GM21619 (cell line): ENCODE measurements around the gene FUZ.

Source experiments
- ATAC-seq: cut with Tn5 transposase; IDR thresholded peaks from one replicate; pipeline ENCODE4 v1.9.1; 2021; ENCODE audit not compliant: unreplicated experiment

The FUZ gene

GRCh38 chr19:49786376-49786820 lies 26.7 kb downstream of the FUZ start:
- ATAC-seq = no peak

GRCh38 chr19:49782515-49782914 lies 30.6 kb downstream of the FUZ start:
- no peak for ATAC-seq

GRCh38 chr19:49781394-49781793 lies 31.7 kb downstream of the FUZ start:
- ATAC-seq = no peak

GRCh38 chr19:49780861-49781260 lies 32.2 kb downstream of the FUZ start:
- no peak for ATAC-seq

- no peak for ATAC-seq
Observed at GRCh38 chr19:49779731-49780555, 33.1 kb downstream of the FUZ start.

- no peak for ATAC-seq
Observed at GRCh38 chr19:49776371-49776764, 36.7 kb downstream of the FUZ start.

- ATAC-seq = no peak
Observed at GRCh38 chr19:49775742-49776370, 37.2 kb downstream of the FUZ start.

- ATAC-seq = no peak
Observed at GRCh38 chr19:49774969-49775368, 38.1 kb downstream of the FUZ start.

- ATAC-seq = no peak
Observed at GRCh38 chr19:49773663-49774350, 39.3 kb downstream of the FUZ start.

GRCh38 chr19:49772850-49773432 lies 40.2 kb downstream of the FUZ start:
- no peak for ATAC-seq

GRCh38 chr19:49771674-49772139 lies 41.4 kb downstream of the FUZ start:
- no peak for ATAC-seq

GRCh38 chr19:49770529-49770928 lies 42.6 kb downstream of the FUZ start:
- ATAC-seq = no peak

GRCh38 chr19:49767967-49768581 lies 45.0 kb downstream of the FUZ start:
- no peak for ATAC-seq

GRCh38 chr19:49767381-49767780 lies 45.7 kb downstream of the FUZ start:
- ATAC-seq = no peak

- ATAC-seq = no peak
Observed at GRCh38 chr19:49766930-49767299, 46.2 kb downstream of the FUZ start, which contains the start of gene AP2A1. AP2A1 (plus strand) TSS chr19:49767001; CDS start chr19:49767134, 133 bp downstream.

- peak; percentile 89 for ATAC-seq
Observed at GRCh38 chr19:49766007-49766929, 46.8 kb downstream of the FUZ start.

- no peak for ATAC-seq
Observed at GRCh38 chr19:49764341-49764740, 48.8 kb downstream of the FUZ start.

- no peak for ATAC-seq
Observed at GRCh38 chr19:49763230-49763629, 49.9 kb downstream of the FUZ start, which contains the start of gene TSKS. TSKS (minus strand) TSS chr19:49763306; CDS start chr19:49763247, 59 bp downstream.

GRCh38 chr19:49761625-49762311 lies 51.3 kb downstream of the FUZ start:
- ATAC-seq = no peak
